Ishikawa (cell line): Measurements from ENCODE around the gene APLP1.

Source experiments
- CEBPB ChIP-seq: IDR thresholded peaks from 2 replicates; pipeline ENCODE4 v1.6.1; 2012
- CREB1 ChIP-seq: IDR thresholded peaks from 2 replicates; pipeline ENCODE4 v1.6.1; 2012; ENCODE audit warnings: low read depth
- EGR1 ChIP-seq: IDR thresholded peaks from 2 replicates; pipeline ENCODE4 v1.6.1; 2012
- EP300 ChIP-seq: IDR thresholded peaks from 2 replicates; pipeline ENCODE4 v1.6.1; 2012; ENCODE audit warnings: borderline replicate concordance
- FOXM1 ChIP-seq: IDR thresholded peaks from 2 replicates; pipeline ENCODE4 v1.6.1; 2012; ENCODE audit warnings: low read depth, borderline replicate concordance
- NFIC ChIP-seq: IDR thresholded peaks from 2 replicates; pipeline ENCODE4 v1.6.1; 2012
- RAD21 ChIP-seq: IDR thresholded peaks from 2 replicates; pipeline ENCODE4 v1.6.1; 2012; ENCODE audit warnings: low read depth
- REST ChIP-seq: IDR thresholded peaks from 2 replicates; pipeline ENCODE4 v1.6.1; 2012; ENCODE audit warnings: low read depth, mild to moderate bottlenecking
- TAF1 ChIP-seq: IDR thresholded peaks from 2 replicates; pipeline ENCODE4 v1.6.1; 2012; ENCODE audit warnings: low read depth, mild to moderate bottlenecking
- TCF12 ChIP-seq: IDR thresholded peaks from 2 replicates; pipeline ENCODE4 v1.6.1; 2012; ENCODE audit warnings: low read depth
- TEAD4 ChIP-seq: IDR thresholded peaks from 2 replicates; pipeline ENCODE4 v1.6.1; 2012
- USF1 ChIP-seq: IDR thresholded peaks from 2 replicates; pipeline ENCODE4 v1.6.1; 2012
- YY1 ChIP-seq: IDR thresholded peaks from 2 replicates; pipeline ENCODE4 v1.6.1; 2012; ENCODE audit warnings: low read depth
- ZBTB7A ChIP-seq: IDR thresholded peaks from 2 replicates; pipeline ENCODE4 v1.6.1; 2012; ENCODE audit warnings: low read depth
- TF ChIP-seq, protein P1 (sequence below): IDR thresholded peaks from 2 replicates; pipeline ENCODE4 v1.6.1; 2012

APLP1 gene

GRCh38 chr19:35885225-35885738, 16.9 kb downstream of the APLP1 start:
- no peak for TF ChIP-seq USF1
- no peak for TF ChIP-seq EGR1
- TF ChIP-seq EP300: no peak
- TF ChIP-seq NFIC: no peak
- no peak for TF ChIP-seq RAD21
- TF ChIP-seq TCF12: no peak
- no peak for TF ChIP-seq ZBTB7A
- no peak for TF ChIP-seq CEBPB
- TF ChIP-seq, protein P1, sequence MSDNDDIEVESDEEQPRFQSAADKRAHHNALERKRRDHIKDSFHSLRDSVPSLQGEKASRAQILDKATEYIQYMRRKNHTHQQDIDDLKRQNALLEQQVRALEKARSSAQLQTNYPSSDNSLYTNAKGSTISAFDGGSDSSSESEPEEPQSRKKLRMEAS: no peak
- TF ChIP-seq TAF1: no peak
- TF ChIP-seq CREB1: no peak
- no peak for TF ChIP-seq YY1
- no peak for TF ChIP-seq REST
- TF ChIP-seq TEAD4: no peak
- TF ChIP-seq FOXM1: no peak

DNA sequence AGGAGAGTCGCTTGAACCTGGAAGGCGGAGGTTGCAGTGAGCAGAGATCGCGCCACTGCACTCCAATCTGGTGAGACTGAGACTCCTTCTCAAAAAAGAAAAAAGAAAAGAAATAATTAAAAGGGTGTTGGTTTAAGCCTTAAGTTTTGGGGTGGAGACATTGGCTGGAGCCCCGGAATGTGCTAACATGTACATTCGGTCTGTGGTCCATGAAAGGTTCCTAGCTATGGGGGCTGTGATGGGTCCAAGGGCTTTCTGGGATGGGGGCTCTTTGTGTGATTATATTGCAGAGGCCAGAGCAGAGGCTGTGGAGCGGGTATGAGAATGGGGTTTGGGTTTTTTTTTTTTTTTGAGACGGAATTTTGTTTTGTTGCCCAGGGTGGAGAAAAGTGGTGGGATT, 17.5 kb downstream of the APLP1 start:
- no peak for TF ChIP-seq CREB1
- no peak for TF ChIP-seq FOXM1
- TF ChIP-seq EGR1: no peak
- no peak for TF ChIP-seq TCF12

GRCh38 chr19:35887197-35887596, 18.8 kb downstream of the APLP1 start:
- TF ChIP-seq TAF1 (no peak), REST (no peak), TCF12 (no peak), USF1 (no peak), NFIC (no peak), ZBTB7A (no peak), EGR1 (no peak), EP300 (no peak), YY1 (no peak)
- TF ChIP-seq, protein P1: no peak

- TF ChIP-seq TAF1 (no peak), REST (no peak), YY1 (no peak), EP300 (no peak), USF1 (no peak), ZBTB7A (no peak)
Measured at GRCh38 chr19:35888398-35888797, 20.0 kb downstream of the APLP1 start.
